A549 (cell line): ENCODE results near the gene ADAD2. TPM values are rescaled to one million over a fixed set of nuclear protein-coding genes. Genes with fewer than 3 reads are reported as not detected.
A peak's percentile ranks its signal among the peaks of the same experiment; 100 is the strongest.

Source experiments
- ATAC-seq, 2 experiments: fragments of 200-7000 bp in 1 of 2; fragments of >200 bp in 1 of 2; cut with Nextera tagmentation in 1 of 2; cut with Tn5 transposase in 1 of 2; 3 replicates each; pipeline versions ENCODE4 v1.8.0 to v1.9.1; 2018 to 2020; ENCODE audit warnings: mild to moderate bottlenecking in 1 of 2, moderate library complexity in 1 of 2
- CTCF ChIA-PET: fragments of 300-600 bp; sonication (Branson Sonifier 250); formaldehyde crosslinking; extraction: SDS; loops from one replicate; lab custom pipeline; 2021; ENCODE audit warnings: antibody characterized with exemption, inconsistent platforms; lab: Yijun Ruan, JAX
- POLR2A ChIA-PET: fragments of 350-600 bp; formaldehyde crosslinking; extraction: SDS; loops from one replicate; lab custom pipeline; 2021; ENCODE audit warnings: antibody characterized with exemption, inconsistent platforms; lab: Yijun Ruan, JAX
- DNase-seq, 2 experiments: peaks; one replicate each; pipeline versions ENCODE4 v3.0.0 to v3.0.0-alpha.2; 2011 to 2016; ENCODE audit warnings: low read depth in 1 of 2, low spot score in 1 of 2
- FAIRE-seq: peaks from 2 replicates; lab custom pipeline; 2011; peaks lifted over from hg19 to GRCh38; lab: Jason Lieb, UNC
- H3K27ac ChIP-seq, 2 experiments: fragments of >200 bp; sonication (Bioruptor Twin); formaldehyde crosslinking; 3 replicates each; pipeline ENCODE4 v1.5.1; 2016 to 2017
- H3K4me1 ChIP-seq: fragments of >200 bp; sonication (Bioruptor Twin); formaldehyde crosslinking; 3 replicates; pipeline ENCODE4 v1.6.1; 2016
- H3K4me2 ChIP-seq: fragments of >200 bp; sonication (Bioruptor Twin); formaldehyde crosslinking; 3 replicates; pipeline ENCODE4 v1.6.1; 2016
- H3K4me3 ChIP-seq: fragments of >200 bp; sonication (Bioruptor Twin); formaldehyde crosslinking; 3 replicates; pipeline ENCODE4 v1.5.1; 2016
- H3K9me3 ChIP-seq: fragments of >200 bp; sonication (Bioruptor Twin); formaldehyde crosslinking; 3 replicates; pipeline ENCODE4 v1.6.1; 2016
- CBX2 ChIP-seq: fragments of 200-600 bp; sonication (generic); IDR thresholded peaks from 2 replicates; pipeline ENCODE4 v1.6.1; 2016; ENCODE audit warnings: low read depth, mild to moderate bottlenecking, borderline replicate concordance
- ESRRA ChIP-seq: fragments of 150-350 bp; IDR thresholded peaks from 2 replicates; pipeline ENCODE4 v1.6.1; 2014; ENCODE audit warnings: mild to moderate bottlenecking, low read length, borderline replicate concordance
- FOSL2 ChIP-seq, 2 experiments: fragments of 450-650 bp in 1 of 2; fragments of >200 bp in 1 of 2; sonication (Bioruptor Twin) in 1 of 2; formaldehyde crosslinking; IDR thresholded peaks; 2 replicates each; pipeline versions ENCODE4 v1.5.0 to v1.6.1; 2016 to 2020; ENCODE audit warnings: mild to moderate bottlenecking in 1 of 2, moderate library complexity in 1 of 2
- GATA3 ChIP-seq: IDR thresholded peaks from 2 replicates; pipeline ENCODE4 v1.6.1; 2012; ENCODE audit warnings: borderline replicate concordance
- HOXA7 ChIP-seq: fragments of 250-450 bp; sonication (Bioruptor Pico); IDR thresholded peaks from 2 replicates; pipeline ENCODE4 v1.5.0; 2020; ENCODE audit warnings: mild to moderate bottlenecking, moderate library complexity
- KDM5A ChIP-seq: fragments of 200-600 bp; sonication (generic); IDR thresholded peaks from 2 replicates; pipeline ENCODE4 v1.6.1; 2016; ENCODE audit warnings: antibody characterized with exemption, mild to moderate bottlenecking
- MAFK ChIP-seq: fragments of 450-650 bp; IDR thresholded peaks from 2 replicates; pipeline ENCODE4 v1.6.1; 2014; ENCODE audit not compliant: partially characterized antibody
- NR3C1 ChIP-seq: fragments of >200 bp; sonication (Bioruptor Twin); formaldehyde crosslinking; IDR thresholded peaks from 3 replicates; pipeline ENCODE4 v1.6.1; 2017
- PHF8 ChIP-seq: fragments of 200-600 bp; sonication (generic); IDR thresholded peaks from 2 replicates; pipeline ENCODE4 v1.6.1; 2016; ENCODE audit warnings: low read depth, mild to moderate bottlenecking, antibody characterized with exemption, moderate library complexity, borderline replicate concordance
- RCOR1 ChIP-seq: fragments of 150-350 bp; IDR thresholded peaks from 2 replicates; pipeline ENCODE4 v1.6.1; 2014; ENCODE audit warnings: antibody characterized with exemption, low read length, low read depth
- RFX5 ChIP-seq: fragments of 450-650 bp; IDR thresholded peaks from 2 replicates; pipeline ENCODE4 v1.7.1; 2014; ENCODE audit warnings: antibody characterized with exemption, mild to moderate bottlenecking, moderate library complexity
- SREBF2 ChIP-seq: fragments of 450-650 bp; IDR thresholded peaks from 2 replicates; pipeline ENCODE4 v1.6.1; 2014; ENCODE audit warnings: mild to moderate bottlenecking, moderate library complexity
- TFCP2L1 ChIP-seq: fragments of 250-450 bp; sonication (Bioruptor Pico); IDR thresholded peaks from 2 replicates; pipeline ENCODE4 v1.5.0; 2021; ENCODE audit warnings: mild to moderate bottlenecking
- TP53 ChIP-seq: fragments of 250-450 bp; sonication (Bioruptor Pico); IDR thresholded peaks from 2 replicates; pipeline ENCODE4 v1.5.0; 2021; ENCODE audit warnings: mild to moderate bottlenecking, moderate library complexity
- ZFP36 ChIP-seq: fragments of 450-650 bp; IDR thresholded peaks from 2 replicates; pipeline ENCODE4 v1.6.1; 2014; ENCODE audit warnings: borderline replicate concordance; ENCODE audit not compliant: partially characterized antibody
- ZNF302 ChIP-seq: fragments of 250-450 bp; sonication (Bioruptor Pico); IDR thresholded peaks from 2 replicates; pipeline ENCODE4 v1.9.0; 2021; ENCODE audit warnings: inconsistent platforms, mild to moderate bottlenecking, moderate library complexity
- ZSCAN20 ChIP-seq: fragments of 250-450 bp; sonication (Bioruptor Pico); IDR thresholded peaks from 2 replicates; pipeline ENCODE4 v1.8.0; 2022; ENCODE audit warnings: mild to moderate bottlenecking, moderate library complexity
- whole genome bisulfite sequencing: methylation state at CpG from one replicate; pipeline ENCODE4 v1.1.6; 2017; ENCODE audit errors: missing lambda C conversion rate; 5-methylcytosine and 5-hydroxymethylcytosine counted together
- polyA plus RNA-seq, 4 experiments: library from polyadenylated mRNA; depleted of rRNA in 3 of 4; stranded (reverse); fragments of >200 nt; fragmentation: RNase III in 1 of 4; extraction: RNeasy Plus Mini Kit Qiagen cat#74134 plus additional on column Dnase treatment in 1 of 4; gene quantifications; 2 replicates in 3 of 4; 3 replicates in 1 of 4; pipeline ENCODE4 v1.2.3, GENCODE V29; 2011 to 2017
- TF ChIP-seq, protein P1 (sequence below): fragments of >200 bp; sonication (Bioruptor Twin); formaldehyde crosslinking; IDR thresholded peaks from 3 replicates; pipeline ENCODE4 v1.6.1; 2016
- TF ChIP-seq, protein P2 (sequence below): fragments of 250-450 bp; sonication (Bioruptor Pico); IDR thresholded peaks from 2 replicates; pipeline ENCODE4 v1.5.0; 2021; ENCODE audit warnings: mild to moderate bottlenecking, moderate library complexity, borderline replicate concordance
- TF ChIP-seq, protein P3 (sequence below): IDR thresholded peaks from 2 replicates; pipeline ENCODE4 v1.6.1; 2012; ENCODE audit warnings: low read depth, borderline replicate concordance
- TF ChIP-seq, protein P4 (sequence below): IDR thresholded peaks from 2 replicates; pipeline ENCODE4 v1.6.1; 2012
- TF ChIP-seq, protein P5 (sequence below): fragments of >200 bp; sonication (Bioruptor Twin); formaldehyde crosslinking; IDR thresholded peaks from 3 replicates; pipeline ENCODE4 v1.5.1; 2016
- TF ChIP-seq, protein P6 (sequence below): fragments of 250-450 bp; sonication (Bioruptor Pico); IDR thresholded peaks from 2 replicates; pipeline ENCODE4 v1.5.0; 2020; ENCODE audit warnings: low read depth, mild to moderate bottlenecking, moderate library complexity

The ADAD2 gene
- polyA plus RNA-seq, 2 of the 4 experiments (the other 2 are of a cell fraction) = not detected

DNA sequence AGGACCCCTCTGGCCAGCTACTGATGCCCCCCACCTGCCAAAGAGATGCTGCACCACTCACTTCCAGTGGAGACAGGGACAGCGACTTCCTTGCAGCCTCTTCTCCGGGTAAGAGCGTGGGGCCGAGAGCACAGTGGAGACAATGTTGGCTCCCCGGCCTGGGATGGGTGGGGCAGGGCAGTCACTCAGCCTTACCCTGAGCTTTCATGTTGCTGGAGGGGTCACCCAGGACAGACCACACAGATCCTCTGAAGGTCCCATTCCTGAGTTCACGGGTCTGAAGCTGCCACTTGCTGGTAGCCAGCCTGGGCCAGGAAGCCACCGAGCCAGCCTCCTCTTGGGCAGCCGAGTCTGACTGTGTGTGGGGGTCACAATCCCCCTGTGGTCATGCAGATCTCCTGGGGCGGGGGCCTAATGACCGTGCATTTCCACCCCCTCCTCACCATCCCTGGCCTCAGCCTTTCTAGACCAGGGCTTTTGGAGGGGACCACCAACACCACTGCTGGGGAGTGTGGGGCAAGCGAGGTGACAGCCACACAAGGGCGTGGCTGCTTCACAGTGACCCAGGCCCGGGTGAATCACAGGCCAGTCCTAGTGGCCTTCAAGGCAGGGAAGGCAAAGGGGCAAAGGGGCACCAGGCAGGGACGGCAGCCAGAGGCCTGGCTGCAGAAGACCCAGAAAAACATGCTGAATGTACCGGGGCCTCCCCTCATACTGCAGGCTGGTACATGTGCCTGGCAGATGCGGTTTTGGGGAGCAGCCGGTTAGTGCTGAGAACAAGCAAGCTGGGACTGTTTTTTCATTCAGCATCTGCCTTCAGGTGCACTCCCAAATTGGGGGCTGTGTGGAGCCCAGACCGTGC is 14.5 kb upstream of the ADAD2 start (continued):
- TF ChIP-seq, protein P1, sequence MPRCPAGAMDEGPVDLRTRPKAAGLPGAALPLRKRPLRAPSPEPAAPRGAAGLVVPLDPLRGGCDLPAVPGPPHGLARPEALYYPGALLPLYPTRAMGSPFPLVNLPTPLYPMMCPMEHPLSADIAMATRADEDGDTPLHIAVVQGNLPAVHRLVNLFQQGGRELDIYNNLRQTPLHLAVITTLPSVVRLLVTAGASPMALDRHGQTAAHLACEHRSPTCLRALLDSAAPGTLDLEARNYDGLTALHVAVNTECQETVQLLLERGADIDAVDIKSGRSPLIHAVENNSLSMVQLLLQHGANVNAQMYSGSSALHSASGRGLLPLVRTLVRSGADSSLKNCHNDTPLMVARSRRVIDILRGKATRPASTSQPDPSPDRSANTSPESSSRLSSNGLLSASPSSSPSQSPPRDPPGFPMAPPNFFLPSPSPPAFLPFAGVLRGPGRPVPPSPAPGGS = no peak
- TF ChIP-seq HOXA7 (CRISPR knock-in tag) = no peak
- TF ChIP-seq, protein P2, sequence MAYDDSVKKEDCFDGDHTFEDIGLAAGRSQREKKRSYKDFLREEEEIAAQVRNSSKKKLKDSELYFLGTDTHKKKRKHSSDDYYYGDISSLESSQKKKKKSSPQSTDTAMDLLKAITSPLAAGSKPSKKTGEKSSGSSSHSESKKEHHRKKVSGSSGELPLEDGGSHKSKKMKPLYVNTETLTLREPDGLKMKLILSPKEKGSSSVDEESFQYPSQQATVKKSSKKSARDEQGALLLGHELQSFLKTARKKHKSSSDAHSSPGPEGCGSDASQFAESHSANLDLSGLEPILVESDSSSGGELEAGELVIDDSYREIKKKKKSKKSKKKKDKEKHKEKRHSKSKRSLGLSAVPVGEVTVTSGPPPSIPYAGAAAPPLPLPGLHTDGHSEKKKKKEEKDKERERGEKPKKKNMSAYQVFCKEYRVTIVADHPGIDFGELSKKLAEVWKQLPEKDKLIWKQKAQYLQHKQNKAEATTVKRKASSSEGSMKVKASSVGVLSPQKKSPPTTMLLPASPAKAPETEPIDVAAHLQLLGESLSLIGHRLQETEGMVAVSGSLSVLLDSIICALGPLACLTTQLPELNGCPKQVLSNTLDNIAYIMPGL (CRISPR knock-in tag) = no peak
- TF ChIP-seq, all 56 proteins: peak for 0

DNA sequence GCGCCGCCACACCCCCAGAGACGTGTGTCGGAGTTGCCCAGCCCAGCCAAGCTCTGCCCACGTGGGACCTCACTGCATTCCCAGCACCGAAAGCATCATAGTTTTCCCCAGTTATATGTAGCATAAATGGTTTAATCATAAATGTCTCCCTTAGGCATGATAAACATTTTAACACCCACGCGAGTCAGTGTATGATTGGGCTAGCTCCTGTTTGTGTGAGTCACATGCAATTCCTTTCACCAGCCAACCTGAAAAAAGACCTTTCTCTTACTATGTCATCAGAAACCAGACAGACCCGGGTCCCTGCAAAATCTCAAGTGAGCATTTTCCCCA is 13.2 kb upstream of the ADAD2 start:
- Histone ChIP-seq H3K4me2 (peak overlapping the region; percentile 63), H3K4me1 (peaks cover 29% of the 10 kb centered on the region), H3K9me3 (no peaks in the 10 kb centered on the region), H3K27ac (peak overlapping the region; percentile 48 to 72; a peak in 4 of 6 replicates)
- ATAC-seq (no peak), FAIRE-seq (no peak)
- CTCF ChIA-PET = interaction anchor here (0.9 to 11.7 kb wide), 8 partner anchors 10 to 306 kb away, joined by 3 to 92 read pairs (median 10); partner anchors contain the start of gene TAF1C
- 69% methylated on average over 9 of the region's 9 CpGs for WGBS
- POLR2A ChIA-PET = interaction anchor here (1.1 kb wide), 1 partner anchor 9 kb away, joined by 4 read pairs; the partner anchor contains the start of gene TAF1C
- no peak for TF ChIP-seq SREBF2
- TF ChIP-seq MAFK = no peak
- no peak for TF ChIP-seq ZFP36
- TF ChIP-seq CBX2 = no peak
- TF ChIP-seq, protein P3, sequence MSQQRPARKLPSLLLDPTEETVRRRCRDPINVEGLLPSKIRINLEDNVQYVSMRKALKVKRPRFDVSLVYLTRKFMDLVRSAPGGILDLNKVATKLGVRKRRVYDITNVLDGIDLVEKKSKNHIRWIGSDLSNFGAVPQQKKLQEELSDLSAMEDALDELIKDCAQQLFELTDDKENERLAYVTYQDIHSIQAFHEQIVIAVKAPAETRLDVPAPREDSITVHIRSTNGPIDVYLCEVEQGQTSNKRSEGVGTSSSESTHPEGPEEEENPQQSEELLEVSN = no peak
- TF ChIP-seq, protein P4, sequence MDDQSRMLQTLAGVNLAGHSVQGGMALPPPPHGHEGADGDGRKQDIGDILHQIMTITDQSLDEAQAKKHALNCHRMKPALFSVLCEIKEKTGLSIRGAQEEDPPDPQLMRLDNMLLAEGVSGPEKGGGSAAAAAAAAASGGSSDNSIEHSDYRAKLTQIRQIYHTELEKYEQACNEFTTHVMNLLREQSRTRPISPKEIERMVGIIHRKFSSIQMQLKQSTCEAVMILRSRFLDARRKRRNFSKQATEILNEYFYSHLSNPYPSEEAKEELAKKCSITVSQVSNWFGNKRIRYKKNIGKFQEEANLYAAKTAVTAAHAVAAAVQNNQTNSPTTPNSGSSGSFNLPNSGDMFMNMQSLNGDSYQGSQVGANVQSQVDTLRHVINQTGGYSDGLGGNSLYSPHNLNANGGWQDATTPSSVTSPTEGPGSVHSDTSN = no peak
- no peak for TF ChIP-seq ZSCAN20 (CRISPR knock-in tag)
- TF ChIP-seq, protein P5, sequence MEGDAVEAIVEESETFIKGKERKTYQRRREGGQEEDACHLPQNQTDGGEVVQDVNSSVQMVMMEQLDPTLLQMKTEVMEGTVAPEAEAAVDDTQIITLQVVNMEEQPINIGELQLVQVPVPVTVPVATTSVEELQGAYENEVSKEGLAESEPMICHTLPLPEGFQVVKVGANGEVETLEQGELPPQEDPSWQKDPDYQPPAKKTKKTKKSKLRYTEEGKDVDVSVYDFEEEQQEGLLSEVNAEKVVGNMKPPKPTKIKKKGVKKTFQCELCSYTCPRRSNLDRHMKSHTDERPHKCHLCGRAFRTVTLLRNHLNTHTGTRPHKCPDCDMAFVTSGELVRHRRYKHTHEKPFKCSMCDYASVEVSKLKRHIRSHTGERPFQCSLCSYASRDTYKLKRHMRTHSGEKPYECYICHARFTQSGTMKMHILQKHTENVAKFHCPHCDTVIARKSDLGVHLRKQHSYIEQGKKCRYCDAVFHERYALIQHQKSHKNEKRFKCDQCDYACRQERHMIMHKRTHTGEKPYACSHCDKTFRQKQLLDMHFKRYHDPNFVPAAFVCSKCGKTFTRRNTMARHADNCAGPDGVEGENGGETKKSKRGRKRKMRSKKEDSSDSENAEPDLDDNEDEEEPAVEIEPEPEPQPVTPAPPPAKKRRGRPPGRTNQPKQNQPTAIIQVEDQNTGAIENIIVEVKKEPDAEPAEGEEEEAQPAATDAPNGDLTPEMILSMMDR = no peak
- no peak for TF ChIP-seq TP53
- TF ChIP-seq RCOR1 = no peak
- no peak for TF ChIP-seq TFCP2L1 (CRISPR knock-in tag)
- TF ChIP-seq KDM5A = no peak
- no peak for TF ChIP-seq ESRRA
- TF ChIP-seq ZNF302 (CRISPR knock-in tag) = no peak
- TF ChIP-seq RFX5 = no peak
- no peak for TF ChIP-seq FOSL2 (IDR thresholded peaks at IDR 0.05)
- TF ChIP-seq FOSL2 (CRISPR knock-in tag; IDR thresholded peaks at IDR 0.05) = no peak
- TF ChIP-seq NR3C1 = no peak
- TF ChIP-seq GATA3 = no peak
- TF ChIP-seq, protein P6, sequence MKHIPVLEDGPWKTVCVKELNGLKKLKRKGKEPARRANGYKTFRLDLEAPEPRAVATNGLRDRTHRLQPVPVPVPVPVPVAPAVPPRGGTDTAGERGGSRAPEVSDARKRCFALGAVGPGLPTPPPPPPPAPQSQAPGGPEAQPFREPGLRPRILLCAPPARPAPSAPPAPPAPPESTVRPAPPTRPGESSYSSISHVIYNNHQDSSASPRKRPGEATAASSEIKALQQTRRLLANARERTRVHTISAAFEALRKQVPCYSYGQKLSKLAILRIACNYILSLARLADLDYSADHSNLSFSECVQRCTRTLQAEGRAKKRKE = no peak
- TF ChIP-seq PHF8 = no peak
- TF ChIP-seq, all 56 proteins: peak for 0
- no peak overlapping the region for H3K4me3 ChIP-seq
- no peak for DNase-seq
